Measurements from ENCODE around the gene ROCK2.

ROCK2 gene

DNA sequence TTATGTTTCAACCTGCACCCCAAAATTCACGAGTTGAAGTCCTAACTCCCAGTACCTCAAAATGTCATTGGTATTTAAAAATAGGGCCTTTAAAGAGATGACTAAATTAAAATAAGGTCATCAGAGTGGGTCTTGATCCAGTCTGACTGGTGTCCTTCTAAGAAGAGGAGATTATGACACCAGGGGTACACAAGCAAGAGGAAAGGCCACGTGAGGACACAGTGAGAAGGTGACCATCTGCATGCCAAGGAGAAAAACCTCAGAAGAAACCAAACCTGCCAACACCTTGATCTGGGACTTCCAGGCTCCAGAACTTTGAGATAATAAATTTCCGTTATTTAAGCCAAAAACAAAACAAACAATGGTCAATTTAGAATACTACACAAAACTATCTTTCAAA lies 22.6 kb downstream of the ROCK2 start:
- no peak for DNase-seq (ENCODE audit: extremely low spot score)
- ChIA-PET CTCF (interaction anchor here (1.8 kb wide), 1 partner anchor 10 kb away, joined by 4 read pairs; no protein-coding TSS in a partner anchor), POLR2A (no interaction called here)
- TF ChIP-seq ARNT (IDR thresholded peaks at IDR 0.05) = no peak
- no peak for TF ChIP-seq ELF4 (IDR thresholded peaks at IDR 0.05)
- no peak for TF ChIP-seq BHLHE40 (IDR thresholded peaks at IDR 0.05; ENCODE audit: borderline replicate concordance)
- no peak for TF ChIP-seq SP1 (IDR thresholded peaks at IDR 0.05)
- TF ChIP-seq HDGF (IDR thresholded peaks at IDR 0.05; ENCODE audit: borderline replicate concordance) = no peak
- TF ChIP-seq LEF1 (IDR thresholded peaks at IDR 0.05; ENCODE audit: borderline replicate concordance) = no peak
- TF ChIP-seq ZNF384 (IDR thresholded peaks at IDR 0.05) = no peak
- no peak for TF ChIP-seq L3MBTL2 (conservative IDR thresholded peaks at IDR 0.05)
- no peak for TF ChIP-seq TARDBP (IDR thresholded peaks at IDR 0.05)
- no peak for TF ChIP-seq FOXK2 (IDR thresholded peaks at IDR 0.05)
- no peak for TF ChIP-seq PKNOX1 (IDR thresholded peaks at IDR 0.05)
- TF ChIP-seq CTBP1 (IDR thresholded peaks at IDR 0.05; ENCODE audit: borderline replicate concordance) = no peak
- no peak for TF ChIP-seq NFRKB (IDR thresholded peaks at IDR 0.05)

- DNase-seq (ENCODE audit: extremely low spot score) = peak; percentile 13
- CTCF ChIA-PET = interaction anchor here (1.0 to 1.8 kb wide), 2 partner anchors 10 kb away, joined by 3 to 4 read pairs; no protein-coding TSS in a partner anchor
- TF ChIP-seq CTBP1 (IDR thresholded peaks at IDR 0.05; ENCODE audit: borderline replicate concordance) (no peak), NFRKB (IDR thresholded peaks at IDR 0.05) (no peak), HDGF (IDR thresholded peaks at IDR 0.05; ENCODE audit: borderline replicate concordance) (no peak), BHLHE40 (IDR thresholded peaks at IDR 0.05; ENCODE audit: borderline replicate concordance) (no peak), PKNOX1 (IDR thresholded peaks at IDR 0.05) (no peak), SP1 (IDR thresholded peaks at IDR 0.05) (no peak), ARNT (IDR thresholded peaks at IDR 0.05) (no peak), SUZ12 (IDR thresholded peaks at IDR 0.05) (no peak), L3MBTL2 (conservative IDR thresholded peaks at IDR 0.05) (no peak), LEF1 (IDR thresholded peaks at IDR 0.05; ENCODE audit: borderline replicate concordance) (no peak), FOXA1 (IDR thresholded peaks at IDR 0.05) (no peak), ZNF384 (IDR thresholded peaks at IDR 0.05) (no peak), TARDBP (IDR thresholded peaks at IDR 0.05) (no peak), FOXK2 (IDR thresholded peaks at IDR 0.05) (no peak), FOXM1 (IDR thresholded peaks at IDR 0.05; ENCODE audit: borderline replicate concordance) (no peak), ELF4 (IDR thresholded peaks at IDR 0.05) (no peak)
- POLR2A ChIA-PET = interaction anchor here (0.9 kb wide), 1 partner anchor 23 kb away, joined by 4 read pairs; no protein-coding TSS in a partner anchor
These were observed 23.5 kb downstream of the ROCK2 start for GRCh38 chr2:11320698-11321492.

- TF ChIP-seq ZNF384 (IDR thresholded peaks at IDR 0.05) (no peak), HDGF (IDR thresholded peaks at IDR 0.05; ENCODE audit: borderline replicate concordance) (no peak), SP1 (IDR thresholded peaks at IDR 0.05) (no peak), L3MBTL2 (conservative IDR thresholded peaks at IDR 0.05) (no peak)
- POLR2A ChIA-PET = interaction anchor here (0.9 kb wide), 1 partner anchor 24 kb away, joined by 4 read pairs; no protein-coding TSS in a partner anchor
- DNase-seq (ENCODE audit: extremely low spot score) = no peak
- CTCF ChIA-PET = no interaction called here
These were observed 24.5 kb downstream of the ROCK2 start for GRCh38 chr2:11319939-11320338.

DNA sequence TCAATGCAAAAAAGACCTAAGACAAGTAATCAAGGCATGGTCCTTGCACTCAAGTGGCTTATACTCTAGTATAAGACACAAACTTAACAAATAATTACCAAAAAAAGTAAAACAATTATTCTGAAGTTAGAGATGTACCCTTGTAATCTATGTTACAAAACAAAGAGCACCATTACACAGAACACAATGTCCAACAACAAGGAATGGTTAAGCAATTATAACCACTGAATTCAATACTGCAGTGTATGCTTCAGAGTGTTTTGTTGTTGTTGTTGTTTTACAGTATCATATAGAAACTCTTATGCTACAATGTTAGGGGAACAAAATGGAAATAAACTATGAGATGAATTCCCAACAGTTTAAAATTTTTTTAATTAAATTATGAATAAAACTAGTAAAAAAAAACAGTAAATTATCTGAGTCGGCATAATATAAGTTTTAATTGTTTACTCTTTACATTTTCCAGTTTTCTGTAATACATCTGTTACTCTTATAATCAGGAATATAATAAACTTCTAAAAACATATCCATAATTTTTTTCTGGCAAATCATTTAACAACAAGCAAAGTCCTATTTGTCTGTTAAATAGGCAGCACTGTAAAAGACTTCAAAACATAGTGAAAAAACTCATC lies 29.2 kb downstream of the ROCK2 start:
- POLR2A ChIA-PET = no interaction called here

GRCh38 chr2:11314487-11314886 lies 29.9 kb downstream of the ROCK2 start:
- TF ChIP-seq ELF4 (IDR thresholded peaks at IDR 0.05) (no peak), ARNT (IDR thresholded peaks at IDR 0.05) (no peak)
- POLR2A ChIA-PET = no interaction called here
- CTCF ChIA-PET = no interaction called here
- DNase-seq (ENCODE audit: extremely low spot score) = no peak

More for the DNA sequence above, 29.2 kb downstream of the ROCK2 start:
- CTCF ChIA-PET = interaction anchor here (0.8 kb wide), 1 partner anchor 12 kb away, joined by 7 read pairs; no protein-coding TSS in a partner anchor
- TF ChIP-seq FOXA1 (IDR thresholded peaks at IDR 0.05) = no peak
- TF ChIP-seq PKNOX1 (IDR thresholded peaks at IDR 0.05) = no peak
- no peak for TF ChIP-seq SUZ12 (IDR thresholded peaks at IDR 0.05)
- no peak for TF ChIP-seq CTBP1 (IDR thresholded peaks at IDR 0.05; ENCODE audit: borderline replicate concordance)
- no peak for TF ChIP-seq SP1 (IDR thresholded peaks at IDR 0.05)
- no peak for TF ChIP-seq ELF4 (IDR thresholded peaks at IDR 0.05)
- TF ChIP-seq LEF1 (IDR thresholded peaks at IDR 0.05; ENCODE audit: borderline replicate concordance) = no peak
- no peak for TF ChIP-seq ARNT (IDR thresholded peaks at IDR 0.05)
- no peak for TF ChIP-seq HDGF (IDR thresholded peaks at IDR 0.05; ENCODE audit: borderline replicate concordance)
- TF ChIP-seq TARDBP (IDR thresholded peaks at IDR 0.05) = no peak
- TF ChIP-seq L3MBTL2 (conservative IDR thresholded peaks at IDR 0.05) = no peak
- no peak for TF ChIP-seq NFRKB (IDR thresholded peaks at IDR 0.05)
- TF ChIP-seq FOXK2 (IDR thresholded peaks at IDR 0.05) = no peak
- no peak for TF ChIP-seq BHLHE40 (IDR thresholded peaks at IDR 0.05; ENCODE audit: borderline replicate concordance)
- no peak for DNase-seq (ENCODE audit: extremely low spot score)

Data from HEK293T (cell line).